GM19238 (cell line): ENCODE data around the gene FZD7.

ENCODE experiments used
- DNase-seq: peaks from one replicate; pipeline ENCODE4 v3.0.0; 2011; ENCODE audit warnings: low spot score; ENCODE audit not compliant: insufficient read length

Gene FZD7

DNA sequence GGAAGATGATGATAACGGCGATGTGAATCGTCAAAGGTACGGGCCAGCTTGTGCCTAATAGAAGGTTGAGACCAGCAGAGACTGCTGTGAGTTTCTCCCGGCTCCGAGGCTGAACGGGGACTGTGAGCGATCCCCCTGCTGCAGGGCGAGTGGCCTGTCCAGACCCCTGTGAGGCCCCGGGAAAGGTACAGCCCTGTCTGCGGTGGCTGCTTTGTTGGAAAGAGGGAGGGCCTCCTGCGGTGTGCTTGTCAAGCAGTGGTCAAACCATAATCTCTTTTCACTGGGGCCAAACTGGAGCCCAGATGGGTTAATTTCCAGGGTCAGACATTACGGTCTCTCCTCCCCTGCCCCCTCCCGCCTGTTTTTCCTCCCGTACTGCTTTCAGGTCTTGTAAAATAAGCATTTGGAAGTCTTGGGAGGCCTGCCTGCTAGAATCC is 3.0 kb downstream of the FZD7 start:
- DNase-seq, result no peak

DNA sequence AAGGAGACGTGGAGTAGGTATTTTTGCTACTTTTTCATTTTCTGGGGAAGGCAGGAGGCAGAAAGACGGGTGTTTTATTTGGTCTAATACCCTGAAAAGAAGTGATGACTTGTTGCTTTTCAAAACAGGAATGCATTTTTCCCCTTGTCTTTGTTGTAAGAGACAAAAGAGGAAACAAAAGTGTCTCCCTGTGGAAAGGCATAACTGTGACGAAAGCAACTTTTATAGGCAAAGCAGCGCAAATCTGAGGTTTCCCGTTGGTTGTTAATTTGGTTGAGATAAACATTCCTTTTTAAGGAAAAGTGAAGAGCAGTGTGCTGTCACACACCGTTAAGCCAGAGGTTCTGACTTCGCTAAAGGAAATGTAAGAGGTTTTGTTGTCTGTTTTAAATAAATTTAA is 3.4 kb downstream of the FZD7 start:
- no peak for DNase-seq

- no peak for DNase-seq
Measured at GRCh38 chr2:202038471-202039277, 5.0 kb downstream of the FZD7 start.

DNA sequence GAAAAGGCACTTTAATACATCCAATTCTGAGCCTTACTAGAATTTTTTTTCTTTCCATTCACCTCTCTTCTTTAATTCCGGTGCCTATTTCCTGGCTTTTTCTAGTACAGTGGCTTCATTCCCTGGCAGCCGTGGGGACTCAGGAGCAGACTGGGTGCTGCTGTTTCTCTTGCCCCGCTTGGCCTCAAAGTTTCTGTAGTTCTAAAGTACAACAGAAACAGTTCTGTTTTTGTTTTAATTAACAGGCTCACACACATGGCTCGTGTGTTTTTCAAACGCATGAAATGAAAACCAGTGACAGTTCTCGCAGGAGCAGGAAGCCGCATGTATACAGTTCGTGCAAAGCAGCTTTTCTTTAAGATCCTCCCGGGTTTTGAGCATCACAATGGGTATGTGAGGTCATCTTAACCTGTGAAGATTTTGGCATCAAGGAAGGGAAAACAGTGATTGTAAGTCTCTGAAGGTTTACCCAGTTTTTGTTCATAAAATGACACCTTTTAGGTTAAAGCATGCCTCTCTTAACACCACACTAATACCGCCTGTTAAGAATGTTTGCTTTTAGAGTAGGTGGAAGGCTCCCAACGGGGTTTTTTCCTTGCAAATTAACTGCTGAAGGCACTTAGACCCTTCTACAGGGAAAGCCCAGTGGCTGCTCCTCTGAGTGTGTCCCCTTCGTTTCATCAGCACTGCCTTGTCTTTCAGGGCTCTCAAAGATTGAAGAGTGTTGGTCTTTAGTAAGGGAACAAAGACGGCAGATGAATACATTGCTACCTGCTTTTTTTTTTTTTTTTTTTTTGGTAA is 5.8 kb downstream of the FZD7 start:
- no peak for DNase-seq

DNA sequence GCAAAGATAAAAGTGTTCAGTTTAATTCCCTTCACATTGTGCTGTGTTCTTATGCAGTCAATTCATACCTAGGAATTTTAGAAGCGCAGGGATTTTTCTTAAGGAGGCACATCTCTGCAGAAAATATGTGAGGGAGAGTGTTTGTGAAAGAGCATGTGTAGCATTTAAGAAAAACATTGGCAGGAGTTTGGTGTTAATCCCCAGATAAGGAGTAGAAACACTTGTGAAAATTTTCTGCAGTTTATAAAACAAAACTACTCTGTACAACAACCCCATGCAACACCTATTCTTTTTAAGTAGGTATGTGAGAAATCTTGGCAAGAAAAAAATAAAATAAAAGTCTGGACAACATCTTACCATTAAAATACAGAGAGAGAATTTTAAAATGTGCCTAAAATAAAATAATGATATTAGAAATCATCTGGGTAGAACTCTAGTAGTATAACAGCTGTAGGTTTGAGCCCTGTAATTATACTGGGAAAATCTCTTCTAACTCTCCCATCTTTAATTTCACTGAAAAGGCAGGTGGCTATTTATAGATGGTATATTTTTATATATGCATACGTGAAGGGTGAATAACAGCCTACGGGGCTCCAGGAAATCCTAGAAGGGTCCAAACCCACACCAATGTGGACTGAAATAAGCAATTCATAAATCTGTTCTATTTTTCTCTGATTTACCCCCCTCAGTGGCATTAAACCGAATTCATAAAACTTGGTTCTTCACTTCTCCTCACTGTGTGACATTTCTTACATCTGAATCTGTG is 6.6 kb downstream of the FZD7 start:
- DNase-seq, result no peak

GRCh38 chr2:202042444-202042843 is 8.8 kb downstream of the FZD7 start:
- no peak for DNase-seq

- DNase-seq, result no peak
Measured at GRCh38 chr2:202043475-202043874, 9.8 kb downstream of the FZD7 start.

DNA sequence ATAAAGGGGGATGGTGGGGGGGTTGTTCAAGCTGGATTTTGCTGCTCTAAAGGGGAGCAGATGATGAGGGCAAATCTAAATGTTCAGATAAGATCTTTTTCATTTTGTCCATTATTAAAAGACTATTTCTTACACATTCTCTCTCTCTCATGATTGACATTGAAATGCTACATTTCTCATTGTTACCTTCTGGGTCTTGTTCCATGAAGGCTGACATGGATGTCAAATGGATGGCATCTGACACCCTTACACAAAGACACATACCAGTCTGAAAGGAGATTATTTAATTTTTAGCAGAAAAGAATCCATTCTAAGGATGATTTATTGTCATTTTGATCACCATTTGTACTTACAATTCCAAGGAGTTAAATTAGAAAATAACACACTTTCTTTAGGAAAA is 11.1 kb downstream of the FZD7 start:
- no peak for DNase-seq

DNA sequence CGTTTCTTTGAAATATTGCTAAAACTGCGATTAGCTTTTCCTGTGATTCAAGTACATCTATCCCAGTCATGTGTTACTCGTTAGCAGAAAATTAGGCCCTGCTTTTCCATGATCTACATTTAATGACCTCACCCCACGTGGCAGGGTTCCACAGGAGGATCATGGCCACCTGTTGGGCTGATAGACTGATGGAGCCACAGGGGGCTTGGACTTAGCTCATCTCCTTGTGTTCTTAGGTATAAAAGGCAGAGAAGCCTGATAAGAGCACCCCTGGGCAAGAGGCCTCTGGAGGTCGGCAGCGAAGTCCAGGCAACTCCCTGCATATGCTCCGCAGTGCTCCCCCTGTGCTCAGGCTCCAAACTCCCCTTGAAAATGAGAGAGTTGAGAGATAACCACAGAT is 12.9 kb downstream of the FZD7 start:
- DNase-seq, result no peak

- DNase-seq, result no peak
Measured at GRCh38 chr2:202049092-202049728, 15.6 kb downstream of the FZD7 start.

DNA sequence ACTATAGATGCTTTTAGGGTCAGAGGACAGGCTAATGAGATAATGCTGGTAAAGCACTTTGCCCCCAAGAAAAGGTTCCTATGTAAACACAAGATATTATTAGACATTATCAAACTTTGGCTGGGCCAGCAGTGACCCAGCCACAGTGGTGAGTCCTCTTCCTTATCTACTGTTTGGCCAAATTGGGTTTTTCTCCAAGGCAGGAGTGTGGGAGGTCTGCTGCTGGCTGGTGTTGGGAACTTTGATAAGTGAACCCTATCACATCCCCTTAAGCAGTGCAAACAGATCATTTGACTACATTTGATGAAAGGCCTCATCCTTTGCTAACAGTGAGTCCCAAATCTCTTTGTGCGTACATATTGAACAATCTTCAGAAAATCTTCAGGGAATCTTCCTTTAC is 16.2 kb downstream of the FZD7 start:
- DNase-seq, result no peak

- DNase-seq, result no peak
Measured at GRCh38 chr2:202050652-202051051, 17.0 kb downstream of the FZD7 start.

GRCh38 chr2:202051499-202052161 is 18.0 kb downstream of the FZD7 start:
- DNase-seq, result no peak

DNA sequence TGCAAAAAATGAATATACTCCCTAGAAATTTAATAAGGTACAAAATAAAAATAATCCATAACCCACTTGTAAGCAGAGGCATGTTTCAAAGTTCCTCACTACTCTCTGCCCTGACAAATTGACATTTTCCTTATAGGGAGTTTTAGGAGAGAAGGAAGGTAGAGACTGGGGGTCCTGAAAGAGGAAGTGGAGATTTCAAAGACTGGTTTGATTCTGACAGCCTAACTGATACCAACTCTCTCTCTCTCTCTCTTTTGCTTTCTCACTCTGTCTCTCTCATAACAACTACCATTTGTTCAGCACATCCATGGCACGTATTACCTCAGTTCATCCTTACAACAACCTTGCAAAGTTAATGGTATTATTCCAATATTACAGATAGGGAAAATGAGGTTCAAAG is 18.6 kb downstream of the FZD7 start:
- DNase-seq, result no peak

GRCh38 chr2:202054679-202055078 is 21.0 kb downstream of the FZD7 start:
- DNase-seq, result no peak

- DNase-seq, result no peak
Measured at GRCh38 chr2:202056611-202057010, 23.0 kb downstream of the FZD7 start.

DNA sequence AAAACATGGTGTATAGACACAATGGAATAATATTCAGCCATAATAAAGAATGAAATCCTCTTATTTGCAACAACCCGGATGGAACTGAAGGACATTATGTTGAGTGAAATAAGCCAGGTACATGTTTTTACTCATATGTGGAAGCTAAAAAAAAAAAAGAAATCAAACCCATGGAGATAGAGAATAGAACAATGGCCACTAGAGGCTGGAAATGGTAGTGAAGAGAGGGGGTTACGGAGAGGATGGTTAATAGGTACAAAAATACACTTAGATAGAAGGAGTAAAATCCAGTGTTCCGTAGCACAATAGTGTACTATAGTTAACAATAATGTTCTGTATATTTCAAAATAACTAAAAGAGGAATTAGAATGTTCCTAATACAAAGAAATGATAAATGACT is 26.6 kb downstream of the FZD7 start:
- DNase-seq, result no peak

- DNase-seq, result no peak
Measured at GRCh38 chr2:202061695-202062094, 28.0 kb downstream of the FZD7 start.

DNA sequence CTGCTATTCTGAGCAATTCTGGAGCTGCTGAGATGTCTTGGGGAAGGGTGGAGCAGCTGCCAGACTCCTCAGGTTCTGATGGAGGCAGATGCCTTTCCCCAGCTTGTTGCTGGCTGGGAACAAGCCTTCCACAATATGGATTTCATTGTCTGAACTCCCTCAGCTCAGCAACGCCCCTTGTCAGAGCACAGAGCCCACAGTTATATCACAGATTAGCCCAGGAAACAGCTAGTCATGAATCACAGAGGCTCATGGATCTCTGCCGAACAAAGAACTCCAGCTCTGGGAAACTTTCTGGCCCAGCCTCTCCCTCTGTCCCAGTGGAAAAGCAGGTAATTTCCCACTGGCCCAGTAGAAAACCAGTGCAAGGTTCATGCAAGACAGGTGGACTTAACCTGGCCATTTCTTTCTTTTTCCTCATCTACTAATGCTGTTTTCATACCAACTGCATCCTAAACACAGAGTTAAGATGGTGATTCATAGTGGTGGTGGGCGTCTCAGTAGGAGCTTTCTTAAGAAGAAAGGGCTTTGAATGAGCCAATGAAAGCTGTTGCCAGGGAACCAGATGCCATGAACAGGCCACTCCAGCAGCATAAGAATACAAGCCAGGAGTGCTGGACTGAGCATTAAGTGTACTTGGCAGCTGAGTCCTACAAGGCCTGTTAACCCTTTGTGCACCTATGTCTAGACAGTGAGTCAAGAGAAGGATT is 30.7 kb downstream of the FZD7 start:
- DNase-seq, result no peak

- DNase-seq, result no peak
Measured at GRCh38 chr2:202064881-202065230, 31.2 kb downstream of the FZD7 start.
